GM18519 (cell line): ENCODE results near the gene ARID1B.
A peak's percentile ranks its signal among the peaks of the same experiment; 100 is the strongest.

Experiments used
- ATAC-seq: cut with Tn5 transposase; IDR thresholded peaks from one replicate; pipeline ENCODE4 v1.9.1; 2021; ENCODE audit warnings: mild to moderate bottlenecking, moderate library complexity; ENCODE audit not compliant: unreplicated experiment, low FRiP score

The ARID1B gene

GRCh38 chr6:156899532-156900135, 122.5 kb downstream of the ARID1B start:
- no peak for ATAC-seq

DNA sequence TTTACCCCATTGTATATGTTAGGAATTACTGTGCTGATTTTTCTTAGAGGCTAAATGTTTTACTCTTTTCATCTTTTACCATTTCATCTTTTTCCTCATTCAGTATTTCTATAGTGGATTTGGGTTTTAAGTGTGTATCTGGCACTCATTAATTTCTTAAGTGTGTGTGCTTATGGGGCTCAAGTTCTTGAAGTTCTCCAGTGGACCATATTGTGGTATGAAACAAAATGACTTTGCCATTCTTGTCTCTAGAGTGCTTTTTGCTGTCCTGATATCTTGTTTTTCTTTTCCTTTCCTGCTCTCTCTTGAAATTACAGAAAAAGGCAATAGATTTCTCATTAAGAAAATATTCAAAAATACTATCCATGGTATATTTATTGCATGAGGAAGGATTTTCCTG, 123.1 kb downstream of the ARID1B start:
- no peak for ATAC-seq

GRCh38 chr6:156901309-156902019, 124.3 kb downstream of the ARID1B start:
- ATAC-seq = no peak

GRCh38 chr6:156902782-156903181, 125.6 kb downstream of the ARID1B start:
- no peak for ATAC-seq

- no peak for ATAC-seq
Measured at GRCh38 chr6:156904176-156904967, 127.2 kb downstream of the ARID1B start.

DNA sequence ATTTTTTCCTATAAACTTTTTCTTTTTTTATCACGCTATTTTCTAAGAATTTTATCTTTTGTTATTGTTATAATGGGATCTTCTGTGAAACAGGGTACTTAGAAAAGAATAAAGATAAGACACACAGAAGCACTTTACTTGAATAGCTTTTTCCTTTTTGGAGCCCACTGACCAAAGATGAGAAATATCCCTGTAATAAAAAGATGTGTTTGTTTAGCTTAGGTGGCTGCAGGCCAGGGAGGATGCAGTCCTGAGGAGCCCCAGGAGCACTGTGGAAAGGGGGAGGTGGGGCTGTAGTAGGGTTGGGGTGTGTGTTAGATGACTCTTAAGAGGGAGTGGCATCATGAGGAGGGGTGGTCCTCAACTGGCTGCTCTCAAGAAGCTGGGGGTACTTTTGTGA, 128.6 kb downstream of the ARID1B start:
- ATAC-seq = no peak

GRCh38 chr6:156906451-156906850, 129.3 kb downstream of the ARID1B start:
- ATAC-seq = no peak

DNA sequence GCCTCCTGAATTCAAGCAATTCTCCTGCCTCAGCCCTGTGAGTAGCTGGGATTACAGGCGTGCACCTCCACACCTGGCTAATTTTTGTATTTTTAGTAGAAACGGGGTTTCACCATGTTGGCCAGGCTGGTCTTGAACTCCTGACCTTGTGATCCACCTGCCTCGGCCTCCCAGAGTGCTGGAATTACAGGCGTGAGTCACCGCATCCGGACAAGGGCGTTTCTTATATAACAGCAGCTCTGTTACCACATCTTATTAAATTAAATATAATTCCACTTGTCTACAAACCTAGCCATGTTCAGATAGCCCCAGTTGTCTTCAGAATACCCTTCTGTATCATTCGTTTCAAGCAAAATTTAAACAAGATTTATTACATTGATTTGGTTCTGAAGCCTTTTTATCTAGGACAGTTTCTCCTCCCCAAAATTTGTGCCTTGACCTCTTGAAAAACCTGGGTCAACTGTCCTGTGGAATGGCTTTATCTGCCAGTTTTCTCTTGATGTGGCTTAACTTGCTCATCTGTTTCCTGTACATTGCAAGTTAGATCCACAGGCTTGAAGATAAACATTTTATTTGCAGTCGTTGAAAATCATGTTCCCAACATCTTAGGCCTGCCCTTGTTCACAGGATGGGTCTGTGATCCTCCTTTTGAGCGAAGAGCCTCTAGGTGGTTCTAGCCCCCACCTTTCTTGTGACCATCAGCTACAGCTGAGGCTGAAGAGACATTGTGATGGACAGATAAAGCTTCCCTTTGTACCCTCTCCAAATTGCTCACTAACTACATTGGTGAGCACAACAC, 132.2 kb downstream of the ARID1B start:
- no peak for ATAC-seq

- ATAC-seq = no peak
Measured at GRCh38 chr6:156910011-156910334, 132.8 kb downstream of the ARID1B start.

DNA sequence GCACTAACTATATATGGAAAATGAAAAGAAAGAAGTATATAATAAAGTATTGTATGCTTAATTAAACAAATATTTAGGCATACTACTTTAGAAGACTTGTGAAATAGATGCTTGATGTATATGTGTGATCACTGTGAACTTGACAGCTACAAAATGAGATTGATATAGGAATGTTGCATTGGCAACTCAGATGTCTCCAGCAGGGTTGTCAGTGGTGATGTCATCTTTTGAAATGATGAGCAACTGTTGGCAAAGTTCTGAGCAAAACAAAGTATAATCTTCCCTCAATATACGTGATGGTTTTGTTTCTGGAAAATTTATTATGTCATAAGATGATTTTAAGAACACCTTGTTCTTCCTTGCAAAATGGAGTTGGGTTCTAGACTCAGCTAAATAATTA, 133.8 kb downstream of the ARID1B start:
- ATAC-seq = no peak

DNA sequence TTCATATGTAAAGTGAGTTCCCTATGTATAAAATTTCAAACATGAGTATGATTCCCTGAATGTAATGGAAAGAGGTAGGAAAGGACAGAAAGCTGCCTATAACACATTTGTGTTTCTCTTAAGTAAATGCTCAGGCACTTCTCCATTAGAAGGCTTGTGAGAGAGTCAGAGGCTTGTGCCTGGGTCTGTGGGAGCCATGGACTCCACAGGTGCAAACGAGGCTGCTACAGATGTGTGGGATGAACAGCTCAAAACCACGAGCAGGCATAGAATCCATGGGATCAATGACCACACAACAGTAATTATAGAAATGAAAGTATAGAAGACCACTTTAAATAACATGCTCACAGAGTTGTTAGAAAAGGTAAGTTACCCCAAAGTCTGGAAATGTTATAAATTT, 134.4 kb downstream of the ARID1B start:
- ATAC-seq = no peak

- no peak for ATAC-seq
Measured at GRCh38 chr6:156912431-156912830, 135.3 kb downstream of the ARID1B start.

DNA sequence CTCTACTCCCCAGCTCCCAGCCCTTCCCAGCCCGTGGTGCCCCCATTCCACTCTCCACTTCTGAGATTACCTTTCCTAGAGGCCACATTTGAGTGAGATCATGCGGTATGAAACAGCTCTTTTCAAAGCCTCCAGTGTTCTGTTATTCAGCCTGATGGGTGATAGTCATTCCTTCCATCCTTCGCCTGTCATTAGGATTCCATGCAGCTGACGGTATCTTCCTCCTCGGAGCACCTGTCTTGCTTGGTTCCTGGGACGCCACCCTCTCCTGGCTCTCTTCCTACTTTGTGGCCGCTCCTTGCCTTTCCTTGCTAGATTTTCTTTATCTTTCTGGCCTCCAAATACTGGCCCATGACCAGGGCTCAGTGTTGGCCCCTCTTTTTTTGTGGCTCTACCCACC, 137.0 kb downstream of the ARID1B start:
- ATAC-seq = no peak

DNA sequence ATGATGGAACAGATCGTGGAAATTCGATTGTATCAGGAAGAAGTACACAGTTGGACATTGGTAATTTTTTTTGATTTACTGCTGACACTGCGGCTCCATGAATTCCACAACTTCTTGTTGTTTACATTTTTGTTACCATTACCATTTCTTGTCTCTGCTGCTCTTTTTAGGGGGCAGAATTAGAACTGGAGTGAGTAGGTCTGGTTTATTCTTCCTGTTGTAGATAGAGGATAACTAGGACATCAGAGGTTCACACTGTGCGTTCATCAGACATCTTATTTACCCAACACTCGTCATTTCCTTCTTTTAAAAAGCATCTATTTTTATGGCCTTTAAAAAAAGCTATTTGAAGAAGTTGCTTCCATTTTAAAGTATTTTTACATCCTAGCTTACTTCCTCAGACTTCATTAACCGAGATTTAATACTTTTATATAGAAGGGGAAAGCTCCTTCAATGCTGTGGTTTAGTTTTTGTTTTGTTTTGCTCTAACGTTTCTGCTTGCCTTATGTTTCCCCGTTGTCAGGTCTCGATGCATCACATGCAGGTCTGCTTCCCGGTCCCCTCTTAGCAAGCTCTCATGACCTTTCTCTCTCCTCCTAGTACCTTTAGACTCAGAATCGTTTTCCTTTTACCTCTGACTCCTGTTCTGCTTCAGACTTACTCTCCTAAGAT, 139.1 kb downstream of the ARID1B start:
- no peak for ATAC-seq

DNA sequence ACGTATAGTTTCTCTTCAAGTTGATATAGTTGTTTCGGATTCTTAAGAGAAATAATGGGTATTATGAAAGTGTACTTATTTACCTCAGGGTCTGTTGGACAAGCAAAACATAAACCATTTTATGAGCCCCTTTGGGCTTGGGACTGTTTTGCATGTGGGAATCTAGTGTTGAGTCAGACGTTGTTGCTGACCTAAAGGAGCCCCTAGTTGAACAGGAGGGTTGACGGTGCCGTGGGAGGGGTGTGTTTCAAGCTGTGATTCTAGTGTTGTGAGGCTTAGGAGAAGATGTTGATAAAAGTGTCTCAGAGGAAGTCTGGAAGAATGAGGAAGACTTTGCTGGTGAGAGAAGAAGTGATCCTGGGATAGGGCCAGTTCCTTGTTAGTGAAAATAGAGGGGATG, 140.0 kb downstream of the ARID1B start:
- peak; percentile 46 for ATAC-seq

DNA sequence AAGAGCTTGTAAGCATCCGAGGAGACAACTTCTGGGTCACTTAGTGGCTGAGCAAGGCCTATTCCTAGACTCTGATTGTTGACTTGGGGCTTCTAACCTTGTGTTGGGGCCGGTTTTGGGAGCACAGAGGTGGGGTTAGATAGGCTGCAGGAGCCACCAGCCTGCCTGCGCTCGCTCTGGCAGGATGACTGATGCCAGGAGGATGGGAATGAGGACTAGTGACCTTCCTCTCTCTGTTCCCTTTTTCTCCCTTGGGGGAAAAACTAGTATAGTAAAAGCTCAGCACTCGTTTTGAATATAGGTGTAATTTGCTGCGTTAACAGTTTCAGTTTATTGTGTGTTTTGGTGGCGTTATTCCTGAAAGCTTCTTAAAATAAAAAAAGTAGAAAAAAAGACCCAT, 141.5 kb downstream of the ARID1B start:
- no peak for ATAC-seq

DNA sequence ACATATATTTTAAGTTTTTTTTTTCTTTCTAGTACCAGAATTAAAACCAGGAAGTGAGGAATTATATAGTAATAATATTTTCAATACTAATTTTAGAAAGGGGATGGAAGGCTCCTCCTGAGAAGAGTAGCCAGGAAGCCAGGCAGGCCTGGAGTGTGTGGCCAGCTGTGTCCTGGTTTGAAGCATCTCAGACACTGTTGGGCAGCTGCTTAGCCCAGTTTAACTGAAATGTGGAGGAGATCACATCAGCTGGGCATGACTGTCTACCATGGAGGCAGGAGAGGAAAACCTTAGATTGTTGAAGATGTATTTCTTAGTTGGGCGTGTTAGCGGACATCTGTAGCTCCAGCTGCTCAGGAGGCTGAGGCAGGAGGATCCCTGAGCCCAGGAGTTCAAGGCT, 142.2 kb downstream of the ARID1B start:
- ATAC-seq = no peak

GRCh38 chr6:156919814-156920369, 142.7 kb downstream of the ARID1B start:
- ATAC-seq = no peak

- ATAC-seq = no peak
Measured at GRCh38 chr6:156924246-156924645, 147.1 kb downstream of the ARID1B start.

GRCh38 chr6:156925026-156925425, 147.8 kb downstream of the ARID1B start:
- no peak for ATAC-seq
